HEK293 (cell line): ENCODE measurements around the gene TOM1L2.

ENCODE experiments used
- ATF2 ChIP-seq: fragments of 450-650 bp; formaldehyde crosslinking; IDR thresholded peaks from 2 replicates; pipeline ENCODE4 v1.5.1; 2016; ENCODE audit warnings: missing biosample characterization, missing genetic modification characterization, low read depth
- BCL11A ChIP-seq: fragments of 450-650 bp; formaldehyde crosslinking; IDR thresholded peaks from 2 replicates; pipeline ENCODE4 v1.5.1; 2016; ENCODE audit warnings: low read depth, missing biosample characterization, missing genetic modification characterization
- EGR2 ChIP-seq: fragments of 450-650 bp; formaldehyde crosslinking; IDR thresholded peaks from 2 replicates; pipeline ENCODE4 v1.5.1; 2016; ENCODE audit warnings: low read depth, missing biosample characterization, missing genetic modification characterization
- GLIS1 ChIP-seq: fragments of 450-650 bp; formaldehyde crosslinking; IDR thresholded peaks from 2 replicates; pipeline ENCODE4 v1.5.1; 2016; ENCODE audit warnings: missing biosample characterization, missing genetic modification characterization
- HOXA7 ChIP-seq: sonication (generic); formaldehyde crosslinking; IDR thresholded peaks from 2 replicates; pipeline ENCODE4 v1.8.1; 2022; ENCODE audit warnings: missing genetic modification reagents, borderline replicate concordance
- INSM2 ChIP-seq: fragments of 450-650 bp; formaldehyde crosslinking; IDR thresholded peaks from 2 replicates; pipeline ENCODE4 v1.5.1; 2016; ENCODE audit warnings: missing biosample characterization, missing genetic modification characterization
- KLF8 ChIP-seq: fragments of 450-650 bp; formaldehyde crosslinking; IDR thresholded peaks from 2 replicates; pipeline ENCODE4 v1.5.1; 2016; ENCODE audit warnings: missing biosample characterization, missing genetic modification characterization
- PRDM4 ChIP-seq: fragments of 450-650 bp; formaldehyde crosslinking; IDR thresholded peaks from 2 replicates; pipeline ENCODE4 v1.5.1; 2017; ENCODE audit warnings: missing biosample characterization, missing genetic modification characterization
- SP2 ChIP-seq: fragments of 450-650 bp; formaldehyde crosslinking; IDR thresholded peaks from 2 replicates; pipeline ENCODE4 v1.5.1; 2016; ENCODE audit warnings: missing biosample characterization, missing genetic modification characterization
- ZBTB7A ChIP-seq: fragments of 450-650 bp; formaldehyde crosslinking; IDR thresholded peaks from 2 replicates; pipeline ENCODE4 v1.5.1; 2016; ENCODE audit warnings: low read depth, missing biosample characterization, missing genetic modification characterization
- ZFP3 ChIP-seq: fragments of 450-650 bp; formaldehyde crosslinking; IDR thresholded peaks from 2 replicates; pipeline ENCODE4 v1.5.1; 2016; ENCODE audit warnings: low read depth, missing biosample characterization, missing genetic modification characterization
- ZNF132 ChIP-seq: fragments of 450-650 bp; formaldehyde crosslinking; IDR thresholded peaks from 2 replicates; pipeline ENCODE4 v1.5.1; 2017; ENCODE audit warnings: missing biosample characterization, missing genetic modification characterization, borderline replicate concordance
- ZNF140 ChIP-seq: fragments of 450-650 bp; formaldehyde crosslinking; IDR thresholded peaks from 2 replicates; pipeline ENCODE4 v1.5.1; 2016; ENCODE audit warnings: missing biosample characterization, missing genetic modification characterization
- ZNF248 ChIP-seq: fragments of 450-650 bp; formaldehyde crosslinking; IDR thresholded peaks from 2 replicates; pipeline ENCODE4 v1.5.1; 2017; ENCODE audit warnings: missing biosample characterization, missing genetic modification characterization
- ZNF514 ChIP-seq: fragments of 450-650 bp; formaldehyde crosslinking; IDR thresholded peaks from 2 replicates; pipeline ENCODE4 v1.5.1; 2016; ENCODE audit warnings: missing biosample characterization, missing genetic modification characterization
- ZNF561 ChIP-seq: fragments of 450-650 bp; IDR thresholded peaks from 2 replicates; pipeline ENCODE4 v1.5.1; 2018; ENCODE audit warnings: missing biosample characterization, missing genetic modification characterization, borderline replicate concordance
- ZNF626 ChIP-seq: fragments of 450-650 bp; sonication (Bioruptor Pico); formaldehyde crosslinking; IDR thresholded peaks from 2 replicates; pipeline ENCODE4 v1.5.1; 2018; ENCODE audit warnings: missing biosample characterization, missing genetic modification characterization, inconsistent platforms
- TF ChIP-seq, protein P1 (sequence below): fragments of 450-650 bp; formaldehyde crosslinking; IDR thresholded peaks from 2 replicates; pipeline ENCODE4 v1.5.1; 2016; ENCODE audit warnings: missing biosample characterization, missing genetic modification characterization, low read depth
- TF ChIP-seq, protein P2 (sequence below): fragments of 450-650 bp; formaldehyde crosslinking; IDR thresholded peaks from 2 replicates; pipeline ENCODE4 v1.5.1; 2016; ENCODE audit warnings: missing biosample characterization, missing genetic modification characterization
- TF ChIP-seq, protein P3 (sequence below): fragments of 450-650 bp; formaldehyde crosslinking; IDR thresholded peaks from 2 replicates; pipeline ENCODE4 v1.5.1; 2016; ENCODE audit warnings: missing biosample characterization, missing genetic modification characterization
- TF ChIP-seq, protein P4 (sequence below): fragments of 450-650 bp; formaldehyde crosslinking; optimal IDR thresholded peaks from 2 replicates; pipeline ENCODE3; 2016; ENCODE audit warnings: missing biosample characterization, mild to moderate bottlenecking, missing genetic modification characterization
- TF ChIP-seq, protein P5 (sequence below): sonication (generic); formaldehyde crosslinking; IDR thresholded peaks from 2 replicates; pipeline ENCODE4 v1.8.1; 2022; ENCODE audit warnings: mild to moderate bottlenecking, moderate library complexity, missing genetic modification reagents
- TF ChIP-seq, protein P6 (sequence below): fragments of 450-650 bp; formaldehyde crosslinking; IDR thresholded peaks from 2 replicates; pipeline ENCODE4 v1.5.1; 2016; ENCODE audit warnings: missing biosample characterization, missing genetic modification characterization

Gene TOM1L2

GRCh38 chr17:17972126-17972951, at the start of gene TOM1L2, which contains the start of gene DRC3 (continued):
- TF ChIP-seq, protein P1, sequence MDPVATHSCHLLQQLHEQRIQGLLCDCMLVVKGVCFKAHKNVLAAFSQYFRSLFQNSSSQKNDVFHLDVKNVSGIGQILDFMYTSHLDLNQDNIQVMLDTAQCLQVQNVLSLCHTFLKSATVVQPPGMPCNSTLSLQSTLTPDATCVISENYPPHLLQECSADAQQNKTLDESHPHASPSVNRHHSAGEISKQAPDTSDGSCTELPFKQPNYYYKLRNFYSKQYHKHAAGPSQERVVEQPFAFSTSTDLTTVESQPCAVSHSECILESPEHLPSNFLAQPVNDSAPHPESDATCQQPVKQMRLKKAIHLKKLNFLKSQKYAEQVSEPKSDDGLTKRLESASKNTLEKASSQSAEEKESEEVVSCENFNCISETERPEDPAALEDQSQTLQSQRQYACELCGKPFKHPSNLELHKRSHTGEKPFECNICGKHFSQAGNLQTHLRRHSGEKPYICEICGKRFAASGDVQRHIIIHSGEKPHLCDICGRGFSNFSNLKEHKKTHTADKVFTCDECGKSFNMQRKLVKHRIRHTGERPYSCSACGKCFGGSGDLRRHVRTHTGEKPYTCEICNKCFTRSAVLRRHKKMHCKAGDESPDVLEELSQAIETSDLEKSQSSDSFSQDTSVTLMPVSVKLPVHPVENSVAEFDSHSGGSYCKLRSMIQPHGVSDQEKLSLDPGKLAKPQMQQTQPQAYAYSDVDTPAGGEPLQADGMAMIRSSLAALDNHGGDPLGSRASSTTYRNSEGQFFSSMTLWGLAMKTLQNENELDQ (tag by site-specific recombination), result no peak
- TF ChIP-seq ZNF248 (no peak), GLIS1 (tag by site-specific recombination) (peak; percentile 54), ZNF514 (no peak), ZNF132 (tag by site-specific recombination) (no peak), KLF8 (tag by site-specific recombination) (peak; percentile 64), SP2 (tag by site-specific recombination) (peak; percentile 100), EGR2 (tag by site-specific recombination) (peak; percentile 50; the same call in 1 of the 2 replicates), ZNF140 (tag by site-specific recombination) (no peak), ZBTB7A (tag by site-specific recombination) (0 out of 2 replicates have a peak, but pooled peaks have one; percentile 62), BCL11A (tag by site-specific recombination) (0 out of 2 replicates have a peak, but pooled peaks have one; percentile 46), ZNF561 (tag by site-specific recombination) (peak; percentile 76; the same call in 1 of the 2 replicates), ZFP3 (tag by site-specific recombination) (no peak), INSM2 (0 out of 2 replicates have a peak, but pooled peaks have one; percentile 16), ATF2 (tag by site-specific recombination) (no peak), ZNF626 (tag by site-specific recombination) (no peak), HOXA7 (no peak), PRDM4 (tag by site-specific recombination) (no peak; the same call in 1 of the 2 replicates)
- TF ChIP-seq, protein P2, sequence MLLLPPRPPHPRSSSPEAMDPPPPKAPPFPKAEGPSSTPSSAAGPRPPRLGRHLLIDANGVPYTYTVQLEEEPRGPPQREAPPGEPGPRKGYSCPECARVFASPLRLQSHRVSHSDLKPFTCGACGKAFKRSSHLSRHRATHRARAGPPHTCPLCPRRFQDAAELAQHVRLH (tag by site-specific recombination), result no peak
- TF ChIP-seq, protein P3, sequence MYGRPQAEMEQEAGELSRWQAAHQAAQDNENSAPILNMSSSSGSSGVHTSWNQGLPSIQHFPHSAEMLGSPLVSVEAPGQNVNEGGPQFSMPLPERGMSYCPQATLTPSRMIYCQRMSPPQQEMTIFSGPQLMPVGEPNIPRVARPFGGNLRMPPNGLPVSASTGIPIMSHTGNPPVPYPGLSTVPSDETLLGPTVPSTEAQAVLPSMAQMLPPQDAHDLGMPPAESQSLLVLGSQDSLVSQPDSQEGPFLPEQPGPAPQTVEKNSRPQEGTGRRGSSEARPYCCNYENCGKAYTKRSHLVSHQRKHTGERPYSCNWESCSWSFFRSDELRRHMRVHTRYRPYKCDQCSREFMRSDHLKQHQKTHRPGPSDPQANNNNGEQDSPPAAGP (tag by site-specific recombination), result peak; percentile 64; the same call in 1 of the 2 replicates
- TF ChIP-seq, protein P4, sequence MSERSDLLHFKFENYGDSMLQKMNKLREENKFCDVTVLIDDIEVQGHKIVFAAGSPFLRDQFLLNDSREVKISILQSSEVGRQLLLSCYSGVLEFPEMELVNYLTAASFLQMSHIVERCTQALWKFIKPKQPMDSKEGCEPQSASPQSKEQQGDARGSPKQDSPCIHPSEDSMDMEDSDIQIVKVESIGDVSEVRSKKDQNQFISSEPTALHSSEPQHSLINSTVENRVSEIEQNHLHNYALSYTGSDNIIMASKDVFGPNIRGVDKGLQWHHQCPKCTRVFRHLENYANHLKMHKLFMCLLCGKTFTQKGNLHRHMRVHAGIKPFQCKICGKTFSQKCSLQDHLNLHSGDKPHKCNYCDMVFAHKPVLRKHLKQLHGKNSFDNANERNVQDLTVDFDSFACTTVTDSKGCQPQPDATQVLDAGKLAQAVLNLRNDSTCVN (tag by site-specific recombination), result peak; percentile 40
- TF ChIP-seq, protein P5, sequence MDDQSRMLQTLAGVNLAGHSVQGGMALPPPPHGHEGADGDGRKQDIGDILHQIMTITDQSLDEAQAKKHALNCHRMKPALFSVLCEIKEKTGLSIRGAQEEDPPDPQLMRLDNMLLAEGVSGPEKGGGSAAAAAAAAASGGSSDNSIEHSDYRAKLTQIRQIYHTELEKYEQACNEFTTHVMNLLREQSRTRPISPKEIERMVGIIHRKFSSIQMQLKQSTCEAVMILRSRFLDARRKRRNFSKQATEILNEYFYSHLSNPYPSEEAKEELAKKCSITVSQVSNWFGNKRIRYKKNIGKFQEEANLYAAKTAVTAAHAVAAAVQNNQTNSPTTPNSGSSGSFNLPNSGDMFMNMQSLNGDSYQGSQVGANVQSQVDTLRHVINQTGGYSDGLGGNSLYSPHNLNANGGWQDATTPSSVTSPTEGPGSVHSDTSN, result peak; percentile 99
- TF ChIP-seq, protein P6, sequence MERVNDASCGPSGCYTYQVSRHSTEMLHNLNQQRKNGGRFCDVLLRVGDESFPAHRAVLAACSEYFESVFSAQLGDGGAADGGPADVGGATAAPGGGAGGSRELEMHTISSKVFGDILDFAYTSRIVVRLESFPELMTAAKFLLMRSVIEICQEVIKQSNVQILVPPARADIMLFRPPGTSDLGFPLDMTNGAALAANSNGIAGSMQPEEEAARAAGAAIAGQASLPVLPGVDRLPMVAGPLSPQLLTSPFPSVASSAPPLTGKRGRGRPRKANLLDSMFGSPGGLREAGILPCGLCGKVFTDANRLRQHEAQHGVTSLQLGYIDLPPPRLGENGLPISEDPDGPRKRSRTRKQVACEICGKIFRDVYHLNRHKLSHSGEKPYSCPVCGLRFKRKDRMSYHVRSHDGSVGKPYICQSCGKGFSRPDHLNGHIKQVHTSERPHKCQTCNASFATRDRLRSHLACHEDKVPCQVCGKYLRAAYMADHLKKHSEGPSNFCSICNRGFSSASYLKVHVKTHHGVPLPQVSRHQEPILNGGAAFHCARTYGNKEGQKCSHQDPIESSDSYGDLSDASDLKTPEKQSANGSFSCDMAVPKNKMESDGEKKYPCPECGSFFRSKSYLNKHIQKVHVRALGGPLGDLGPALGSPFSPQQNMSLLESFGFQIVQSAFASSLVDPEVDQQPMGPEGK, result peak; percentile 89
